Prostate gland (tissue), 2 donors: Measurements from ENCODE around the gene RNF169. TPM values are rescaled to one million over a fixed set of nuclear protein-coding genes. Genes with fewer than 3 reads are reported as not detected.

Source experiments
- DNase-seq: peaks from one replicate; pipeline ENCODE4 v3.0.0-alpha.2; 2019; ENCODE audit warnings: low spot score
- H3K27ac ChIP-seq, 2 donors: fragments of 200-600 bp; sonication (generic); 2 replicates each; pipeline ENCODE4 v1.5.1; 2017 to 2019
- H3K27me3 ChIP-seq: fragments of 200-600 bp; sonication (generic); replicated peaks from 2 replicates; pipeline ENCODE4 v1.5.1; 2019; ENCODE audit not compliant: insufficient read depth
- H3K36me3 ChIP-seq, 2 donors: fragments of 200-600 bp; sonication (generic); 1 replicate in 1 of 2; 2 replicates in 1 of 2; pipeline versions ENCODE4 v1.5.1 to v1.8.1; 2017 to 2019
- H3K4me1 ChIP-seq: fragments of 200-600 bp; sonication (generic); replicated peaks from 2 replicates; pipeline ENCODE4 v1.5.1; 2019
- H3K4me3 ChIP-seq, 2 donors: fragments of 200-600 bp; sonication (generic); 2 replicates each; pipeline ENCODE4 v1.5.1; 2017 to 2019
- H3K9me3 ChIP-seq: fragments of 200-600 bp; sonication (generic); 2 replicates; pipeline ENCODE4 v1.5.1; 2017
- POLR2A ChIP-seq: fragments of 450-650 bp; IDR thresholded peaks from one replicate; pipeline ENCODE4 v1.6.1; 2016; ENCODE audit warnings: antibody characterized with exemption, mild to moderate bottlenecking
- POLR2AphosphoS5 ChIP-seq: sonication (generic); formaldehyde crosslinking; IDR thresholded peaks from one replicate; pipeline ENCODE4 v1.6.1; 2017; ENCODE audit warnings: antibody characterized with exemption
- WGBS: methylation state at CpG from one replicate; pipeline ENCODE4 v1.1.5; 2018; 5-methylcytosine and 5-hydroxymethylcytosine counted together
- intact Hi-C: fragments of 100-400 bp; cut with DNase I; formaldehyde crosslinking; loops from one replicate; pipeline ENCODE4 v1.14.2; 2022
- total RNA-seq, 2 donors: library from RNA; depleted of rRNA; stranded (reverse); fragments of >200 nt; gene quantifications; one replicate each; pipeline ENCODE4 v1.1.0, GENCODE V29; 2016
- TF ChIP-seq, protein P1 (sequence below), 4 experiments: fragments of 200-600 bp in 2 of 4; fragments of 450-650 bp in 2 of 4; sonication (generic) in 2 of 4; IDR thresholded peaks; 1 replicate in 3 of 4; 2 replicates in 1 of 4; pipeline ENCODE4 v1.5.1; 2016 to 2019; ENCODE audit warnings: antibody characterized with exemption in 4 of 4, mild to moderate bottlenecking in 2 of 4, moderate library complexity in 2 of 4

The RNF169 gene
- total RNA-seq, 2 donors from 2014 or later = 19.7 to 21.2 TPM

DNA sequence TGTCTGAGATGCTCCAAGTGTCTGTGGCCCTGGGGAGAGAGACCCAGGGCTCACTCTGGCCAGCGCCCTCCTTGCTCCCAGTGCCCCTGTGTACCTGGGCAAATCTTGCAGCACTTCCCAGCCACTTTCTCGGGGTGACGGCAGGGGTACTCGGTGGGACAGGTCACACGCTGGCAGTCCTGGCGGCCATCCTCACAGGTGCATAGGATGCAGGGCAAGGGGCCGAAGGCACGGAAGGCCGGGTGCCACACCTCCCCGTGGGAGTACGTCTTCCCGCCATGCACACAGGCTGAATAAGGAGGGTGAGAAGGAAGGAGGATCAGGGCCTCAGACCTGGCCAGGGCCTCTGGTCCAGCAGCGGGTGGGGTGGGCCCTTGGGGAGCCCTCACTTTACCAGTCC lies 45.4 kb upstream of the RNF169 start:
- TF ChIP-seq POLR2AphosphoS5 = no peak
- no peak for TF ChIP-seq POLR2A
- TF ChIP-seq, protein P1, sequence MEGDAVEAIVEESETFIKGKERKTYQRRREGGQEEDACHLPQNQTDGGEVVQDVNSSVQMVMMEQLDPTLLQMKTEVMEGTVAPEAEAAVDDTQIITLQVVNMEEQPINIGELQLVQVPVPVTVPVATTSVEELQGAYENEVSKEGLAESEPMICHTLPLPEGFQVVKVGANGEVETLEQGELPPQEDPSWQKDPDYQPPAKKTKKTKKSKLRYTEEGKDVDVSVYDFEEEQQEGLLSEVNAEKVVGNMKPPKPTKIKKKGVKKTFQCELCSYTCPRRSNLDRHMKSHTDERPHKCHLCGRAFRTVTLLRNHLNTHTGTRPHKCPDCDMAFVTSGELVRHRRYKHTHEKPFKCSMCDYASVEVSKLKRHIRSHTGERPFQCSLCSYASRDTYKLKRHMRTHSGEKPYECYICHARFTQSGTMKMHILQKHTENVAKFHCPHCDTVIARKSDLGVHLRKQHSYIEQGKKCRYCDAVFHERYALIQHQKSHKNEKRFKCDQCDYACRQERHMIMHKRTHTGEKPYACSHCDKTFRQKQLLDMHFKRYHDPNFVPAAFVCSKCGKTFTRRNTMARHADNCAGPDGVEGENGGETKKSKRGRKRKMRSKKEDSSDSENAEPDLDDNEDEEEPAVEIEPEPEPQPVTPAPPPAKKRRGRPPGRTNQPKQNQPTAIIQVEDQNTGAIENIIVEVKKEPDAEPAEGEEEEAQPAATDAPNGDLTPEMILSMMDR (IDR thresholded peaks at IDR 0.05) = no peak
- no peaks in the 10 kb centered on the region for H3K36me3 ChIP-seq
- H3K4me1 ChIP-seq = no peaks in the 10 kb centered on the region
- H3K9me3 ChIP-seq = no peaks in the 10 kb centered on the region
- intact Hi-C loops = no loop called here
- H3K4me3 ChIP-seq = no peak overlapping the region
- 100% methylated on average over 11 of the region's 13 CpGs for WGBS
- no peaks in the 10 kb centered on the region for H3K27me3 ChIP-seq
- H3K27ac ChIP-seq = no peak overlapping the region
- DNase-seq = no peak

DNA sequence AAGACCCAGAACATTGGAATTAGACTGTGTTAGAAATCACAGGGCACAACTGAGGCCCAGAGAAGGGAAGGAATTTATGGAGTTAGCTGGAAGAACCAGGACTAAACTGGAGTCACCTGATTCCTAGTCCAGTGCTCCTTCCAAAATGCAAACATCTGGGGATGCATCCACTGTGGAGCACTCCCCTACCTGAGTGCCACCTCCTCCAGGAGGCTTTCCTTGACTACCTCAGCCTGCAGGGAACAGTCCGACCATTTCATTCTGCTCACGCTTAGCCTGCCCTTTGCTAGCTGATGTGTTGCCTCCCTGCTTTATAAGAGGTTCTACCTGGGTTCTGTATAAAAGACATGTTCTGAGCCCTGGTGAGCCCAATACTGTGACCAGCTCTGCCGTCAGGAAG lies 41.5 kb upstream of the RNF169 start:
- WGBS = 92% methylated on average over 3 of the region's 3 CpGs
- no peaks in the 10 kb centered on the region for H3K4me1 ChIP-seq
- no peak overlapping the region for H3K4me3 ChIP-seq
- no peaks in the 10 kb centered on the region for H3K27me3 ChIP-seq
- no peaks in the 10 kb centered on the region for H3K36me3 ChIP-seq
- H3K27ac ChIP-seq = no peak overlapping the region
- H3K9me3 ChIP-seq = no peaks in the 10 kb centered on the region
- no peak for DNase-seq
- intact Hi-C loops = no loop called here
- no peak for TF ChIP-seq POLR2A
- TF ChIP-seq, protein P1 (IDR thresholded peaks at IDR 0.05) = no peak
- no peak for TF ChIP-seq POLR2AphosphoS5

DNA sequence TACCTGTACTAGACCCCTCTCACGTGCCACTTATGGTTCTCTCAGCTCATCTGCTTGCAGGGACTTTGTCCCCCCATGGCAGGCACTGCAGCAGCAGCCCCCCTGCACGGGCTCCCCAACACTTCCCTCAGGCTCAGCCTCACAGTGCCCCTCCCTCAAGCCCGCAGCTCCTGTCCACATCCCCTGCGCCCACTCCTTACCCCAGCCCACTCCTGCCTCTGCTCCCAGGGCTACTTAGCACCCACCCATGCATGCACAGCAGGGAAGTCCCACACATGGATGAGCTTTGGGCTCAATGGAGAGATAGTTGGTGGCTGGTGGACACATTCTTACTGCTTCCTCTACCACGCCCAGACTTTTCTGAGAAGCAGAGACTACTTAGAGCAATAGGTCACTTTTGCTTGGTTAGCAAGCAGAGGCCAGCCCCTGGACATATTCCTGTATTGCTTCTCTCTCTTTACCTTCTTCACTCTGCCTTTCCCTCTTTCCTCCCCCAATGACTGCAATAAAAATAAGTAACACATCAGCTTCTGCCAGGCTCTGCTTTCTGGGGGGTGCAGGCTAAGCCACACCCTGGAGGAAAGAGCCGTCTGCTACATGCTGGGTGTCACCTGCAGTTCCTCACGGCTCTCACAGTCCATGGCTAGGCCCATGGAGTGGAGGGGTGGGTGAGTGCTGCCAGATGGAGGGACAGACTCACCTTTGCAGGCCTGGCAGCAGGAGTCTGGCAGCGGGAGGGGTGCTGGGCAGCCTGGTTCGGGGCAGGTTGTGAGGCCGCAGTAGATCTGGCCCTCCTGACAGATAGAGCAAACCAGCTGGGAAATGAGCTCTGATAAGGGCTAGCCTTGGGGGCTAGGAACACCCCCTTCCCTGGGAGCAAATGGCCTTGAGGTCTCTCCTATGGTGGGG lies 40.8 kb upstream of the RNF169 start:
- Histone ChIP-seq H3K4me3 (no peak overlapping the region), H3K4me1 (no peaks in the 10 kb centered on the region), H3K27ac (no peak overlapping the region), H3K36me3 (no peaks in the 10 kb centered on the region), H3K27me3 (no peaks in the 10 kb centered on the region), H3K9me3 (no peaks in the 10 kb centered on the region)
- WGBS = 79% methylated on average over 10 of the region's 10 CpGs
- intact Hi-C loops = no loop called here
- DNase-seq = no peak
- TF ChIP-seq POLR2AphosphoS5 = no peak

DNA sequence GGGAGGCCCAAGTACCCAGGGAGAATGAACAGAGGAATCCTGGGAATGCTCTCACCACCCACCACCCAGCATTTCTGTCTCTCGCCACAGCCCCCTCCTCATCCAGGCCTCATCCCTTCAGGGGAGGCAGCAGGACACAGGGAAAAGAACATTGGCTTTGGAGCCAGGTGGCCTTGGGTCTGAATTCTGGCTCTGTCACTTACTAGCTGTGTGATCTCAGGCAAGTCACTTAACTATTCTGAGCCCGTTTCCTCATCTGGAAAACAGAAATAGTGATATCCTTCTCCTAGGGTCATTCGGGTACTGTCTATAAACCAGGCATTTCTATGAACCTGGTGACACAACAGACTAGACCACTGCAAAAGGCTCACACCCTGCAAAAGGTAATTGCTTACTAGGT lies 39.5 kb upstream of the RNF169 start:
- no peaks in the 10 kb centered on the region for H3K4me1 ChIP-seq
- H3K27ac ChIP-seq = no peak overlapping the region
- no peaks in the 10 kb centered on the region for H3K9me3 ChIP-seq
- no peaks in the 10 kb centered on the region for H3K36me3 ChIP-seq
- no peak overlapping the region for H3K4me3 ChIP-seq
- H3K27me3 ChIP-seq = no peaks in the 10 kb centered on the region
- intact Hi-C loops = no loop called here
- 82% methylated on average over 3 of the region's 3 CpGs for WGBS
- no peak for TF ChIP-seq POLR2A
- no peak for TF ChIP-seq POLR2AphosphoS5
- TF ChIP-seq, protein P1 (IDR thresholded peaks at IDR 0.05) = no peak
- no peak for DNase-seq

DNA sequence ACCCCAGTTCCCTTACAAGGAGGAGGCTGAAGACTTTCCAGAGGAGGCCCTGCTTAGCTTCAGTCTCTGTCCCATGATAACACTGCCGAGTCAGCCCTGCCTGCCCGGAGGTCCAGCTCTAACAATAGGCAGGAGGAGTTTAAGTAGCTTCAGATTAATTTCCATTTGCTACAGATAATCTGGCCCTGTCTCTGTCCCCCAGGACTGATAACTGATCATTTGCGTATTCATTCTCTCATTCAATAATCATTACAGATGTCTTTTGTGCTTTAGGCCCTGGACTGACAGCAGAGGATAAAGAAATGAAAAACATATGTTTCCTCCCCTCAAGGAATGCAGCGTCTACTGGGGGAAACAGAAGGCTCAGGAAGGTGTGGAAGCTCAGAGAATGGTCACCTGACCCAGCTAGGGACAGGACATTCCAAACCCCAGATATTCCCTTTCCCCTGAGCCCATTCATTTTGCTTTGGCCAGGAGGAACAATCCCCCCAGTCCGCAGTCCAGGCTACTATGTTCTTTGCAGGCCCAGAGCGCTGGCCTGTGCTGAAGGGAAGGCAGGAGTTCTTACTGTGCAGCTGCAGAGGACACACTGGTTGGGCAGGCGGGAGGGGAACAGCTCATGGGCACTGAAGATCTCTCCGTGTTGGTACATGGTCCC lies 38.2 kb upstream of the RNF169 start:
- WGBS = 62% methylated on average over 8 of the region's 8 CpGs
- H3K9me3 ChIP-seq = no peaks in the 10 kb centered on the region
- intact Hi-C loops = no loop called here
- no peak for TF ChIP-seq POLR2A
- TF ChIP-seq POLR2AphosphoS5 = no peak
- TF ChIP-seq, protein P1 (IDR thresholded peaks at IDR 0.05) = no peak
- H3K27me3 ChIP-seq = no peaks in the 10 kb centered on the region
- no peak overlapping the region for H3K4me3 ChIP-seq
- no peak for DNase-seq
- H3K4me1 ChIP-seq = no peaks in the 10 kb centered on the region
- no peak overlapping the region for H3K27ac ChIP-seq
- no peaks in the 10 kb centered on the region for H3K36me3 ChIP-seq
